Neutrophil (primary cell): ENCODE data around the gene CCDC90B.
"Not testable (repeated sequence)": the region's sequence is repeated elsewhere in the genome, so short reads cannot be mapped to it uniquely, and the experiment has no call there.

Experiments
- H3K27ac ChIP-seq: fragments of 200-600 bp; sonication (generic); 2 replicates; pipeline ENCODE4 v1.5.1; 2016; ENCODE audit warnings: mild to moderate bottlenecking, moderate library complexity
- H3K27me3 ChIP-seq: fragments of 200-600 bp; sonication (generic); 2 replicates; pipeline ENCODE4 v1.6.0; 2016; ENCODE audit warnings: mild to moderate bottlenecking
- H3K36me3 ChIP-seq: fragments of 200-600 bp; sonication (generic); 2 replicates; pipeline ENCODE4 v1.5.1; 2017
- H3K4me1 ChIP-seq, 2 experiments: fragments of 200-600 bp in 1 of 2; sonication (generic) in 1 of 2; 1 replicate in 1 of 2; 2 replicates in 1 of 2; pipeline versions ENCODE4 v1.5.1 to v1.6.1; 2013 to 2016; ENCODE audit warnings: low read depth in 1 of 2, low read length in 1 of 2, mild to moderate bottlenecking in 1 of 2, moderate library complexity in 1 of 2; ENCODE audit not compliant: control insufficient read depth in 1 of 2, insufficient read depth in 1 of 2
- H3K4me3 ChIP-seq, 2 experiments: fragments of 200-600 bp in 1 of 2; sonication (generic) in 1 of 2; 1 replicate in 1 of 2; 2 replicates in 1 of 2; pipeline ENCODE4 v1.5.1; 2013 to 2016; ENCODE audit warnings: low read depth in 1 of 2, low read length in 1 of 2, mild to moderate bottlenecking in 1 of 2, moderate library complexity in 1 of 2
- H3K9me3 ChIP-seq: fragments of 200-600 bp; sonication (generic); 2 replicates; pipeline ENCODE4 v1.5.1; 2016
- TF ChIP-seq, protein P1 (sequence below): fragments of 200-600 bp; sonication (generic); IDR thresholded peaks from 2 replicates; pipeline ENCODE4 v1.5.1; 2016; ENCODE audit warnings: antibody characterized with exemption

Gene CCDC90B

DNA sequence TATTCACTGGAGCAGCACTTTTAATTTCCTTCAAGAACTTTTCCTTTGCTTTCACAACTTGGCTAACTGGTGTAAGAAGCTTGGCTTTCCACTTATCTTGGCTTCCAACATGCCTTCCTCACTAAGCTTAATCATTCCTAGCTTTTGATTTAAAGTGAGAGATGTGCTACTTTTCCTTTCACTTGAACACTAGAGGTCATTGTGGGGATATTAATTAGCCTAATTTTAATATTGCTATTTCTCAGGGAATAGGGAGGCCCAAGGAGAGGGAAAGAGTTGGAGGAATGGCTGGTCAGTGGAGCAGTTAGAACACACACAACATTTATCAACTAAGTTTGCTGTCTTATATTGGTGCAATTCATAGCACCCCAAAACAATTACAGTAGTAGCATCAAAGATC is 24.6 kb upstream of the CCDC90B start:
- Histone ChIP-seq H3K4me3 (no peak overlapping the region), H3K36me3 (no peaks in the 10 kb centered on the region), H3K27me3 (peaks cover 29% of the 10 kb centered on the region), H3K27ac (no peak overlapping the region), H3K4me1 (no peaks in the 10 kb centered on the region), H3K9me3 (no peaks in the 10 kb centered on the region)
- TF ChIP-seq, protein P1, sequence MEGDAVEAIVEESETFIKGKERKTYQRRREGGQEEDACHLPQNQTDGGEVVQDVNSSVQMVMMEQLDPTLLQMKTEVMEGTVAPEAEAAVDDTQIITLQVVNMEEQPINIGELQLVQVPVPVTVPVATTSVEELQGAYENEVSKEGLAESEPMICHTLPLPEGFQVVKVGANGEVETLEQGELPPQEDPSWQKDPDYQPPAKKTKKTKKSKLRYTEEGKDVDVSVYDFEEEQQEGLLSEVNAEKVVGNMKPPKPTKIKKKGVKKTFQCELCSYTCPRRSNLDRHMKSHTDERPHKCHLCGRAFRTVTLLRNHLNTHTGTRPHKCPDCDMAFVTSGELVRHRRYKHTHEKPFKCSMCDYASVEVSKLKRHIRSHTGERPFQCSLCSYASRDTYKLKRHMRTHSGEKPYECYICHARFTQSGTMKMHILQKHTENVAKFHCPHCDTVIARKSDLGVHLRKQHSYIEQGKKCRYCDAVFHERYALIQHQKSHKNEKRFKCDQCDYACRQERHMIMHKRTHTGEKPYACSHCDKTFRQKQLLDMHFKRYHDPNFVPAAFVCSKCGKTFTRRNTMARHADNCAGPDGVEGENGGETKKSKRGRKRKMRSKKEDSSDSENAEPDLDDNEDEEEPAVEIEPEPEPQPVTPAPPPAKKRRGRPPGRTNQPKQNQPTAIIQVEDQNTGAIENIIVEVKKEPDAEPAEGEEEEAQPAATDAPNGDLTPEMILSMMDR, result no peak

GRCh38 chr11:83308536-83308935 is 22.4 kb upstream of the CCDC90B start:
- H3K9me3 ChIP-seq, H3K4me1 ChIP-seq, H3K36me3 ChIP-seq, H3K27ac ChIP-seq, H3K4me3 ChIP-seq: not testable (repeated sequence)
- H3K27me3 ChIP-seq, result peaks cover 29% of the 10 kb centered on the region

GRCh38 chr11:83306200-83307080 is 20.3 kb upstream of the CCDC90B start:
- H3K27me3 ChIP-seq, result peaks cover 14% of the 10 kb centered on the region
- no peaks in the 10 kb centered on the region for H3K9me3 ChIP-seq
- H3K4me3 ChIP-seq, result no peak overlapping the region
- H3K36me3 ChIP-seq, result no peaks in the 10 kb centered on the region
- H3K27ac ChIP-seq, result no peak overlapping the region
- no peaks in the 10 kb centered on the region for H3K4me1 ChIP-seq
- TF ChIP-seq, protein P1, result no peak

DNA sequence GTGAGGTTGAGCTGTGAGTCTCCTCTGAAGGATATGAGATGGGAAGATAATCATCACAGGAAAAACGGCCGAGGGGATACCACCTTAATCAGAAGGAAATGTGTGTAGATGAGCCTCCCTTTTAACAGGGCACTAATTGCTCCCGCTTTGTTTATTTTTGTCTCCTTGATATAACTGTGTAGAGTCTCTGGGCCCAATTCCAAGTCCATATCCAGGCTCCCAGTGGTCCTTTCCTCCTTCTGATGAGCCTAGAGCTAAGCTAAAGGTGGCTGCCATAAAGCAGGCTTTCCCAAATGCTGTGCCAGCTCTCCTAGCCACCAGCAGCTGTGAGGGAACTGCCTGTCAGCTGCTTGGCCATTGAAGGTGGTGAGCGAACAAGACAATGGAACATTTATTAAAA is 17.1 kb upstream of the CCDC90B start:
- Histone ChIP-seq H3K9me3 (no peaks in the 10 kb centered on the region), H3K27ac (no peak overlapping the region), H3K4me3 (no peak overlapping the region), H3K4me1 (peaks cover 4 to 9% of the 10 kb centered on the region in 2 experiments), H3K27me3 (peaks cover 14% of the 10 kb centered on the region), H3K36me3 (no peaks in the 10 kb centered on the region)
- TF ChIP-seq, protein P1, result no peak

- Histone ChIP-seq H3K9me3 (no peaks in the 10 kb centered on the region), H3K27ac (no peak overlapping the region), H3K4me3 (no peak overlapping the region)
Measured at GRCh38 chr11:83302151-83302550, 16.0 kb upstream of the CCDC90B start.

DNA sequence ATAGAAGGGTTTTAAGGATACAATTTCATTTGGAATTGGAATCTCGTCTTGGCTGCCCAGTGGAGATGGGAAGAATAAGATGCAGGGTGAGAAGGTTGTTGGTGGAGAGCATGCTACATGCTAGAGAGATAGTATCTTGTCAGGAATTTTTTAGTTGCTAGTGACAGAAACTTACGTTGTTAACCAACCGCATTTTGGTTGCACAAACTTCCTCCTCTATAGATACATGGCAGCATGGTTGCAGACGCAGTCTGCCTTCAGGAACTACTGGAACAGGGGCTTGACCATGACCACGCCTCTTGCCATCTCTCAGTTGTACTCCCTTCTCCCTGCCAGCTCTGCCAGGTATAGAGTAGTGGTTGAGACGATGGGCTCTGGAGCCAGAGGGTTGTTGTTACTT is 13.5 kb upstream of the CCDC90B start:
- H3K36me3 ChIP-seq, result no peaks in the 10 kb centered on the region
- H3K4me3 ChIP-seq, result no peak overlapping the region
- H3K27me3 ChIP-seq, result peaks cover 3% of the 10 kb centered on the region
- H3K9me3 ChIP-seq, result no peaks in the 10 kb centered on the region
- peaks cover 4 to 9% of the 10 kb centered on the region in 2 experiments for H3K4me1 ChIP-seq
- H3K27ac ChIP-seq, result no peak overlapping the region
- TF ChIP-seq, protein P1, result no peak

More at GRCh38 chr11:83302151-83302550, 16.0 kb upstream of the CCDC90B start:
- H3K36me3 ChIP-seq, result no peaks in the 10 kb centered on the region
- H3K4me1 ChIP-seq, result peaks cover 4 to 9% of the 10 kb centered on the region in 2 experiments
- H3K27me3 ChIP-seq, result peaks cover 5% of the 10 kb centered on the region
- TF ChIP-seq, protein P1, result no peak
